Activated T-cell treated with anti-CD3 and anti-CD28 coated beads, Interleukin-2, amount 50 U/mL, for 24 hours (primary cell): ENCODE data around the gene LYPD4.
A peak's percentile ranks its signal among the peaks of the same experiment; 100 is the strongest.

Experiments used
- DNase-seq: peaks from one replicate; pipeline ENCODE4 v3.0.0-alpha.2; 2020
- H3K27ac Mint-ChIP-seq: 2 replicates; pipeline ENCODE4 v1.8.0; 2020; ENCODE audit warnings: mild to moderate bottlenecking, mixed read lengths
- H3K27me3 Mint-ChIP-seq: 2 replicates; pipeline ENCODE4 v1.8.0; 2020; ENCODE audit warnings: mixed read lengths
- H3K36me3 Mint-ChIP-seq: 2 replicates; pipeline ENCODE4 v1.8.0; 2020; ENCODE audit warnings: low read depth, mixed read lengths
- H3K4me1 Mint-ChIP-seq: 2 replicates; pipeline ENCODE4 v1.8.0; 2020; ENCODE audit warnings: low read depth, mixed read lengths
- H3K4me3 Mint-ChIP-seq: 2 replicates; pipeline ENCODE4 v1.8.0; 2020; ENCODE audit warnings: mild to moderate bottlenecking, moderate library complexity, mixed read lengths
- H3K9me3 Mint-ChIP-seq: 2 replicates; pipeline ENCODE4 v1.8.0; 2020; ENCODE audit warnings: mixed read lengths

LYPD4 gene

GRCh38 chr19:41850381-41850780, 5.9 kb upstream of the LYPD4 start:
- no peaks in the 10 kb centered on the region for H3K9me3 Mint-ChIP-seq
- no peak overlapping the region for H3K27ac Mint-ChIP-seq
- no peaks in the 10 kb centered on the region for H3K4me1 Mint-ChIP-seq
- H3K27me3 Mint-ChIP-seq = peaks cover 4% of the 10 kb centered on the region
- DNase-seq = no peak
- no peak overlapping the region for H3K4me3 Mint-ChIP-seq
- no peaks in the 10 kb centered on the region for H3K36me3 Mint-ChIP-seq

GRCh38 chr19:41849067-41849466, 4.6 kb upstream of the LYPD4 start:
- H3K36me3 Mint-ChIP-seq = no peaks in the 10 kb centered on the region
- H3K27ac Mint-ChIP-seq = no peak overlapping the region
- no peaks in the 10 kb centered on the region for H3K9me3 Mint-ChIP-seq
- H3K4me3 Mint-ChIP-seq = no peak overlapping the region
- H3K27me3 Mint-ChIP-seq = peaks cover 4% of the 10 kb centered on the region
- no peaks in the 10 kb centered on the region for H3K4me1 Mint-ChIP-seq
- DNase-seq = no peak

- Mint-ChIP-seq H3K36me3 (no peaks in the 10 kb centered on the region), H3K27ac (no peak overlapping the region), H3K9me3 (no peaks in the 10 kb centered on the region), H3K27me3 (peaks cover 4% of the 10 kb centered on the region), H3K4me1 (no peaks in the 10 kb centered on the region), H3K4me3 (no peak overlapping the region)
- DNase-seq = no peak
These were observed 4.2 kb upstream of the LYPD4 start for GRCh38 chr19:41848666-41849065.

GRCh38 chr19:41847351-41848105, 3.0 kb upstream of the LYPD4 start:
- Mint-ChIP-seq H3K36me3 (no peaks in the 10 kb centered on the region), H3K27me3 (peaks cover 4% of the 10 kb centered on the region), H3K9me3 (no peaks in the 10 kb centered on the region), H3K27ac (no peak overlapping the region), H3K4me3 (no peak overlapping the region), H3K4me1 (no peaks in the 10 kb centered on the region)
- no peak for DNase-seq

- H3K4me1 Mint-ChIP-seq = no peaks in the 10 kb centered on the region
- H3K27me3 Mint-ChIP-seq = no peaks in the 10 kb centered on the region
- DNase-seq = no peak
- H3K9me3 Mint-ChIP-seq = no peaks in the 10 kb centered on the region
- no peak overlapping the region for H3K27ac Mint-ChIP-seq
- H3K36me3 Mint-ChIP-seq = no peaks in the 10 kb centered on the region
- no peak overlapping the region for H3K4me3 Mint-ChIP-seq
These were observed 638 bp upstream of the LYPD4 start for GRCh38 chr19:41845051-41845590.

- DNase-seq = no peak
- H3K36me3 Mint-ChIP-seq = no peaks in the 10 kb centered on the region
- H3K27ac Mint-ChIP-seq = no peak within 1 kb of the TSS
- no peak within 1 kb of the TSS for H3K4me3 Mint-ChIP-seq
- H3K4me1 Mint-ChIP-seq = no peaks in the 10 kb centered on the region
- no peaks in the 10 kb centered on the region for H3K9me3 Mint-ChIP-seq
- no peaks in the 10 kb centered on the region for H3K27me3 Mint-ChIP-seq
These were observed 343 bp upstream of the LYPD4 start, which contains the start of gene DMRTC2 for GRCh38 chr19:41845001-41845050. Gene DMRTC2, plus strand, starts transcription at chr19:41845042. Its CDS starts 2,387 bp downstream, at chr19:41847429.

GRCh38 chr19:41843371-41843770, 1.1 kb downstream of the LYPD4 start:
- Mint-ChIP-seq H3K36me3 (no peaks in the 10 kb centered on the region), H3K27me3 (peaks cover 8% of the 10 kb centered on the region), H3K4me3 (no peak overlapping the region), H3K4me1 (no peaks in the 10 kb centered on the region), H3K27ac (no peak overlapping the region), H3K9me3 (no peaks in the 10 kb centered on the region)
- DNase-seq = no peak

- Mint-ChIP-seq H3K9me3 (no peaks in the 10 kb centered on the region), H3K4me3 (no peak overlapping the region), H3K36me3 (no peaks in the 10 kb centered on the region), H3K4me1 (no peaks in the 10 kb centered on the region), H3K27me3 (peaks cover 31% of the 10 kb centered on the region), H3K27ac (no peak overlapping the region)
- DNase-seq = no peak
These were observed 5.3 kb downstream of the LYPD4 start for GRCh38 chr19:41839211-41839610.

GRCh38 chr19:41837981-41838708, 6.3 kb downstream of the LYPD4 start:
- Mint-ChIP-seq H3K27ac (no peak overlapping the region), H3K4me1 (no peaks in the 10 kb centered on the region), H3K4me3 (no peak overlapping the region), H3K9me3 (no peaks in the 10 kb centered on the region), H3K36me3 (no peaks in the 10 kb centered on the region), H3K27me3 (peaks cover 31% of the 10 kb centered on the region)
- DNase-seq = no peak

GRCh38 chr19:41821003-41821735, 23.3 kb downstream of the LYPD4 start:
- Mint-ChIP-seq H3K4me1 (peaks cover 3% of the 10 kb centered on the region), H3K36me3 (no peaks in the 10 kb centered on the region), H3K27me3 (peaks cover 20% of the 10 kb centered on the region), H3K9me3 (no peaks in the 10 kb centered on the region), H3K4me3 (no peak overlapping the region), H3K27ac (no peak overlapping the region)
- peak; percentile 56 for DNase-seq

GRCh38 chr19:41816761-41817160, 27.7 kb downstream of the LYPD4 start:
- no peak overlapping the region for H3K27ac Mint-ChIP-seq
- H3K36me3 Mint-ChIP-seq = no peaks in the 10 kb centered on the region
- H3K4me3 Mint-ChIP-seq = no peak overlapping the region
- peaks cover 9% of the 10 kb centered on the region for H3K4me1 Mint-ChIP-seq
- peaks cover 13% of the 10 kb centered on the region for H3K27me3 Mint-ChIP-seq
- DNase-seq = no peak
- no peaks in the 10 kb centered on the region for H3K9me3 Mint-ChIP-seq

GRCh38 chr19:41815301-41815700, 29.2 kb downstream of the LYPD4 start:
- Mint-ChIP-seq H3K4me3 (no peak overlapping the region), H3K36me3 (no peaks in the 10 kb centered on the region), H3K27me3 (peaks cover under 1% of the 10 kb centered on the region), H3K9me3 (no peaks in the 10 kb centered on the region), H3K27ac (no peak overlapping the region), H3K4me1 (peaks cover 6% of the 10 kb centered on the region)
- no peak for DNase-seq

GRCh38 chr19:41813911-41814310, 30.6 kb downstream of the LYPD4 start:
- DNase-seq = no peak
- Mint-ChIP-seq H3K27me3 (peaks cover 7% of the 10 kb centered on the region), H3K9me3 (no peaks in the 10 kb centered on the region), H3K4me3 (no peak overlapping the region), H3K4me1 (peaks cover 6% of the 10 kb centered on the region), H3K36me3 (no peaks in the 10 kb centered on the region), H3K27ac (no peak overlapping the region)

- Mint-ChIP-seq H3K4me3 (no peak overlapping the region), H3K27ac (no peak overlapping the region), H3K4me1 (peaks cover 6% of the 10 kb centered on the region), H3K9me3 (no peaks in the 10 kb centered on the region), H3K27me3 (peaks cover 7% of the 10 kb centered on the region), H3K36me3 (no peaks in the 10 kb centered on the region)
- DNase-seq = no peak
These were observed 32.5 kb downstream of the LYPD4 start for GRCh38 chr19:41811981-41812380.

- Mint-ChIP-seq H3K27ac (no peak overlapping the region), H3K36me3 (no peaks in the 10 kb centered on the region), H3K27me3 (peaks cover 7% of the 10 kb centered on the region), H3K4me1 (peaks cover 6% of the 10 kb centered on the region), H3K4me3 (no peak overlapping the region), H3K9me3 (no peaks in the 10 kb centered on the region)
- DNase-seq = no peak
These were observed 33.4 kb downstream of the LYPD4 start for GRCh38 chr19:41811036-41811435.
